Measurements from ENCODE around the gene CDH12. TPM values are rescaled to one million over a fixed set of nuclear protein-coding genes. Genes with fewer than 3 reads are reported as not detected.

Gene CDH12
- total and polyA plus RNA-seq, 4 donors = 0.02 to 0.33 (median 0.17) TPM; not detected in 1

DNA sequence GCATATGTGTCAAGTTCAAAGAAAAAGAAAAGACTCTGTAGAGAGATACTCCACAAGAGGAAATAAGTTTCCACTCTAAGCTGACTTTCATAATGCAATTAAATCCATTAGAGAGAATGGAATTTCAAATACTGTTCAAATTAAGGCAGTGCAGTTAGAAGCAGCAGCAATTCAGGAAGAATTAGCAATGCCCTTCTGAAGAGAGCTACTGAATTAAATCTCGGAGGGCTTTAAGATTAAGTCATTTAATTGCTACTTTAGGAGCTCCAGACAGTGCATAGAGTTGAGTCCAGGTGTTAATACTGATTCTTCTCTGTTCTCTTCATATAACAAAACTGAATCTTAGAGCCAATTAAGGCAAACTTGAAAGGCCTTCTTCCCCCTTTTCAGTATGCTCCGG, 8.5 kb downstream of the CDH12 start:
- H3K4me3 ChIP-seq (ENCODE audit: low read depth in 1 of 3, low read length in 3 of 3) = no peak overlapping the region
- H3K9ac ChIP-seq (ENCODE audit: low read depth in 1 of 2, low read length in 2 of 2) = no peak overlapping the region
- TF ChIP-seq SP1 (IDR thresholded peaks at IDR 0.05) (no peak), RXRA (IDR thresholded peaks at IDR 0.05) (no peak), FOXA2 (IDR thresholded peaks at IDR 0.05) (no peak), HNF4A (conservative IDR thresholded peaks at IDR 0.05) (no peak), JUND (IDR thresholded peaks at IDR 0.05) (no peak), TAF1 (conservative IDR thresholded peaks at IDR 0.05) (no peak)
- WGBS = 71% methylated on average over 2 of the region's 2 CpGs
- H3K36me3 ChIP-seq (ENCODE audit: control insufficient read depth in 4 of 4, insufficient read depth in 3 of 4, low read depth in 1 of 4, low read length in 3 of 4) = no peaks in the 10 kb centered on the region
- DNase-seq (ENCODE audit: low spot score) = no peak
- H3K4me1 ChIP-seq (ENCODE audit: control insufficient read depth in 4 of 4, insufficient read depth in 4 of 4, low read length in 3 of 4) = no peaks in the 10 kb centered on the region
- no peak overlapping the region for H3K27ac ChIP-seq (ENCODE audit: low read depth in 1 of 2, low read length in 2 of 2)
- peaks cover 0 to 5% (median under 1%) of the 10 kb centered on the region in 4 donors for H3K27me3 ChIP-seq (ENCODE audit: control insufficient read depth in 4 of 4, insufficient read depth in 4 of 4, low read length in 3 of 4)
- H3K9me3 ChIP-seq (ENCODE audit: control insufficient read depth in 4 of 4, low read length in 3 of 4) = no peaks in the 10 kb centered on the region

DNA sequence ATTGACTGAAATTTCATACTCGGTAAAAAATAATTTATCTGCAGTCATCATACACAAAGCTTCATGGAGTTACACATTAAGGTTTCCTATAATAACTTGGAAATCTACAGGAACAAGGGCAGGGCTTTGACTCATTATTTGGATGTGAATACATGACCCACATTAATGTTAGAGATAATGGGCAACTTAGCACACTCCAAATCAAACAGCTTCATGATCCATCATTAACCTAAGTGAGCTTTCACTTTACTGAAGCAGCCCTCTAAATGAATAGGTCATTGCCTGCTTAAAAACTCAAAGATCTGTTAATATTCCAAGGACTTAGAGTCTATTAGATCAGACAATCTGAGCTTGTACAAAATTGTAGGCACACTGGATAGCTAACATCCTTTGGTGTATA, 9.0 kb downstream of the CDH12 start:
- Histone ChIP-seq H3K27ac (ENCODE audit: low read depth in 1 of 2, low read length in 2 of 2) (no peak overlapping the region), H3K9ac (ENCODE audit: low read depth in 1 of 2, low read length in 2 of 2) (no peak overlapping the region), H3K4me3 (ENCODE audit: low read depth in 1 of 3, low read length in 3 of 3) (no peak overlapping the region), H3K9me3 (ENCODE audit: control insufficient read depth in 4 of 4, low read length in 3 of 4) (no peaks in the 10 kb centered on the region), H3K27me3 (ENCODE audit: control insufficient read depth in 4 of 4, insufficient read depth in 4 of 4, low read length in 3 of 4) (peaks cover 0 to 3% (median 0%) of the 10 kb centered on the region in 4 donors), H3K4me1 (ENCODE audit: control insufficient read depth in 4 of 4, insufficient read depth in 4 of 4, low read length in 3 of 4) (no peaks in the 10 kb centered on the region), H3K36me3 (ENCODE audit: control insufficient read depth in 4 of 4, insufficient read depth in 3 of 4, low read depth in 1 of 4, low read length in 3 of 4) (no peaks in the 10 kb centered on the region)
- no peak for DNase-seq (ENCODE audit: low spot score)
- 78% methylated on average over 1 of the region's 1 CpG for WGBS
- TF ChIP-seq EGR1 (IDR thresholded peaks at IDR 0.05; ENCODE audit: low read depth in 2 of 2) = no peak
- TF ChIP-seq, protein P1, sequence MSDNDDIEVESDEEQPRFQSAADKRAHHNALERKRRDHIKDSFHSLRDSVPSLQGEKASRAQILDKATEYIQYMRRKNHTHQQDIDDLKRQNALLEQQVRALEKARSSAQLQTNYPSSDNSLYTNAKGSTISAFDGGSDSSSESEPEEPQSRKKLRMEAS (IDR thresholded peaks at IDR 0.05) = no peak
- TF ChIP-seq YY1 (IDR thresholded peaks at IDR 0.05) = no peak
- TF ChIP-seq FOXA2 (IDR thresholded peaks at IDR 0.05) = no peak
- TF ChIP-seq SP1 (IDR thresholded peaks at IDR 0.05) = no peak
- no peak for TF ChIP-seq FOXA1 (IDR thresholded peaks at IDR 0.05)
- TF ChIP-seq HNF4G (IDR thresholded peaks at IDR 0.05) = no peak
- no peak for TF ChIP-seq GABPA (IDR thresholded peaks at IDR 0.05 in 1 of 2, conservative IDR thresholded peaks at IDR 0.05 in 1 of 2)

DNA sequence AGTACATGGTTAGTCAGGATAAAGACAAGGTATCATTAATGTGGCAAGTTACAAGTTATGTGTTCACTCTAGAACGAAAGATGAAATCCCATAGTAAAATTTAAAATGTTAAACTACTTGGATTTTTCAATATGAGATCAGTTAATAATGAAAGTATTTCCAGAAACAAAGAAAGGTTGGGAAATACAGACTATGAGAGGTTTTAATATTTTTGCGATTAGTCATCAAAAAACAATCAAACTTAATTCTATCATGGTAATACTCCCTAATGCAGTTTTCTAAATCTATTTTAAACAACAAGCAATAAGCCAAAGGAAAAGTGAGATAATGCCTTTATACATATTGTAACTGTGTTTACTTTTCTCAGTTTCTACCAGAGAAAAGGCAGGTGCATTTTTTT, 10.6 kb downstream of the CDH12 start:
- H3K9ac ChIP-seq (ENCODE audit: low read depth in 1 of 2, low read length in 2 of 2) = no peak overlapping the region
- no peaks in the 10 kb centered on the region for H3K4me1 ChIP-seq (ENCODE audit: control insufficient read depth in 4 of 4, insufficient read depth in 4 of 4, low read length in 3 of 4)
- TF ChIP-seq TAF1 (conservative IDR thresholded peaks at IDR 0.05) = no peak
- no peak for TF ChIP-seq EGR1 (IDR thresholded peaks at IDR 0.05; ENCODE audit: low read depth in 2 of 2)
- TF ChIP-seq, protein P2, sequence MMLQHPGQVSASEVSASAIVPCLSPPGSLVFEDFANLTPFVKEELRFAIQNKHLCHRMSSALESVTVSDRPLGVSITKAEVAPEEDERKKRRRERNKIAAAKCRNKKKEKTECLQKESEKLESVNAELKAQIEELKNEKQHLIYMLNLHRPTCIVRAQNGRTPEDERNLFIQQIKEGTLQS (IDR thresholded peaks at IDR 0.05) = no peak
- TF ChIP-seq, protein P3, sequence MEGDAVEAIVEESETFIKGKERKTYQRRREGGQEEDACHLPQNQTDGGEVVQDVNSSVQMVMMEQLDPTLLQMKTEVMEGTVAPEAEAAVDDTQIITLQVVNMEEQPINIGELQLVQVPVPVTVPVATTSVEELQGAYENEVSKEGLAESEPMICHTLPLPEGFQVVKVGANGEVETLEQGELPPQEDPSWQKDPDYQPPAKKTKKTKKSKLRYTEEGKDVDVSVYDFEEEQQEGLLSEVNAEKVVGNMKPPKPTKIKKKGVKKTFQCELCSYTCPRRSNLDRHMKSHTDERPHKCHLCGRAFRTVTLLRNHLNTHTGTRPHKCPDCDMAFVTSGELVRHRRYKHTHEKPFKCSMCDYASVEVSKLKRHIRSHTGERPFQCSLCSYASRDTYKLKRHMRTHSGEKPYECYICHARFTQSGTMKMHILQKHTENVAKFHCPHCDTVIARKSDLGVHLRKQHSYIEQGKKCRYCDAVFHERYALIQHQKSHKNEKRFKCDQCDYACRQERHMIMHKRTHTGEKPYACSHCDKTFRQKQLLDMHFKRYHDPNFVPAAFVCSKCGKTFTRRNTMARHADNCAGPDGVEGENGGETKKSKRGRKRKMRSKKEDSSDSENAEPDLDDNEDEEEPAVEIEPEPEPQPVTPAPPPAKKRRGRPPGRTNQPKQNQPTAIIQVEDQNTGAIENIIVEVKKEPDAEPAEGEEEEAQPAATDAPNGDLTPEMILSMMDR (IDR thresholded peaks at IDR 0.05; ENCODE audit: low read depth, low read length, missing input control) = no peak
- TF ChIP-seq, protein P4, sequence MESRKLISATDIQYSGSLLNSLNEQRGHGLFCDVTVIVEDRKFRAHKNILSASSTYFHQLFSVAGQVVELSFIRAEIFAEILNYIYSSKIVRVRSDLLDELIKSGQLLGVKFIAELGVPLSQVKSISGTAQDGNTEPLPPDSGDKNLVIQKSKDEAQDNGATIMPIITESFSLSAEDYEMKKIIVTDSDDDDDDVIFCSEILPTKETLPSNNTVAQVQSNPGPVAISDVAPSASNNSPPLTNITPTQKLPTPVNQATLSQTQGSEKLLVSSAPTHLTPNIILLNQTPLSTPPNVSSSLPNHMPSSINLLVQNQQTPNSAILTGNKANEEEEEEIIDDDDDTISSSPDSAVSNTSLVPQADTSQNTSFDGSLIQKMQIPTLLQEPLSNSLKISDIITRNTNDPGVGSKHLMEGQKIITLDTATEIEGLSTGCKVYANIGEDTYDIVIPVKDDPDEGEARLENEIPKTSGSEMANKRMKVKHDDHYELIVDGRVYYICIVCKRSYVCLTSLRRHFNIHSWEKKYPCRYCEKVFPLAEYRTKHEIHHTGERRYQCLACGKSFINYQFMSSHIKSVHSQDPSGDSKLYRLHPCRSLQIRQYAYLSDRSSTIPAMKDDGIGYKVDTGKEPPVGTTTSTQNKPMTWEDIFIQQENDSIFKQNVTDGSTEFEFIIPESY (IDR thresholded peaks at IDR 0.05) = no peak
- no peak for TF ChIP-seq HNF4A (conservative IDR thresholded peaks at IDR 0.05)
- TF ChIP-seq, protein P1 (IDR thresholded peaks at IDR 0.05) = no peak
- TF ChIP-seq RXRA (IDR thresholded peaks at IDR 0.05) = no peak
- no peak for TF ChIP-seq GABPA (IDR thresholded peaks at IDR 0.05 in 1 of 2, conservative IDR thresholded peaks at IDR 0.05 in 1 of 2)
- no peak for TF ChIP-seq FOXA1 (IDR thresholded peaks at IDR 0.05)
- no peak for TF ChIP-seq YY1 (IDR thresholded peaks at IDR 0.05)
- no peak for TF ChIP-seq JUND (IDR thresholded peaks at IDR 0.05)
- TF ChIP-seq HNF4G (IDR thresholded peaks at IDR 0.05) = no peak
- no peak for TF ChIP-seq SP1 (IDR thresholded peaks at IDR 0.05)
- TF ChIP-seq, protein P5, sequence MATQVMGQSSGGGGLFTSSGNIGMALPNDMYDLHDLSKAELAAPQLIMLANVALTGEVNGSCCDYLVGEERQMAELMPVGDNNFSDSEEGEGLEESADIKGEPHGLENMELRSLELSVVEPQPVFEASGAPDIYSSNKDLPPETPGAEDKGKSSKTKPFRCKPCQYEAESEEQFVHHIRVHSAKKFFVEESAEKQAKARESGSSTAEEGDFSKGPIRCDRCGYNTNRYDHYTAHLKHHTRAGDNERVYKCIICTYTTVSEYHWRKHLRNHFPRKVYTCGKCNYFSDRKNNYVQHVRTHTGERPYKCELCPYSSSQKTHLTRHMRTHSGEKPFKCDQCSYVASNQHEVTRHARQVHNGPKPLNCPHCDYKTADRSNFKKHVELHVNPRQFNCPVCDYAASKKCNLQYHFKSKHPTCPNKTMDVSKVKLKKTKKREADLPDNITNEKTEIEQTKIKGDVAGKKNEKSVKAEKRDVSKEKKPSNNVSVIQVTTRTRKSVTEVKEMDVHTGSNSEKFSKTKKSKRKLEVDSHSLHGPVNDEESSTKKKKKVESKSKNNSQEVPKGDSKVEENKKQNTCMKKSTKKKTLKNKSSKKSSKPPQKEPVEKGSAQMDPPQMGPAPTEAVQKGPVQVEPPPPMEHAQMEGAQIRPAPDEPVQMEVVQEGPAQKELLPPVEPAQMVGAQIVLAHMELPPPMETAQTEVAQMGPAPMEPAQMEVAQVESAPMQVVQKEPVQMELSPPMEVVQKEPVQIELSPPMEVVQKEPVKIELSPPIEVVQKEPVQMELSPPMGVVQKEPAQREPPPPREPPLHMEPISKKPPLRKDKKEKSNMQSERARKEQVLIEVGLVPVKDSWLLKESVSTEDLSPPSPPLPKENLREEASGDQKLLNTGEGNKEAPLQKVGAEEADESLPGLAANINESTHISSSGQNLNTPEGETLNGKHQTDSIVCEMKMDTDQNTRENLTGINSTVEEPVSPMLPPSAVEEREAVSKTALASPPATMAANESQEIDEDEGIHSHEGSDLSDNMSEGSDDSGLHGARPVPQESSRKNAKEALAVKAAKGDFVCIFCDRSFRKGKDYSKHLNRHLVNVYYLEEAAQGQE (IDR thresholded peaks at IDR 0.05) = no peak
- no peak for TF ChIP-seq RAD21 (IDR thresholded peaks at IDR 0.05)
- no peak for TF ChIP-seq NR2F2 (IDR thresholded peaks at IDR 0.05)
- TF ChIP-seq FOXA2 (IDR thresholded peaks at IDR 0.05) = no peak
- no peak overlapping the region for H3K27ac ChIP-seq (ENCODE audit: low read depth in 1 of 2, low read length in 2 of 2)
- no peaks in the 10 kb centered on the region for H3K36me3 ChIP-seq (ENCODE audit: control insufficient read depth in 4 of 4, insufficient read depth in 3 of 4, low read depth in 1 of 4, low read length in 3 of 4)
- H3K9me3 ChIP-seq (ENCODE audit: control insufficient read depth in 4 of 4, low read length in 3 of 4) = no peaks in the 10 kb centered on the region
- DNase-seq (ENCODE audit: low spot score) = no peak
- H3K27me3 ChIP-seq (ENCODE audit: control insufficient read depth in 4 of 4, insufficient read depth in 4 of 4, low read length in 3 of 4) = peaks cover 0 to 3% (median 0%) of the 10 kb centered on the region in 4 donors
- WGBS = 67% methylated on average over 2 of the region's 2 CpGs
- no peak overlapping the region for H3K4me3 ChIP-seq (ENCODE audit: low read depth in 1 of 3, low read length in 3 of 3)
